ENCODE data around the gene FAHD1. TPM values are rescaled to one million over a fixed set of nuclear protein-coding genes. Genes with fewer than 3 reads are reported as not detected.

FAHD1 gene
- total RNA-seq, 2 donors from 2014 or later: 13.9 to 14.5 TPM

DNA sequence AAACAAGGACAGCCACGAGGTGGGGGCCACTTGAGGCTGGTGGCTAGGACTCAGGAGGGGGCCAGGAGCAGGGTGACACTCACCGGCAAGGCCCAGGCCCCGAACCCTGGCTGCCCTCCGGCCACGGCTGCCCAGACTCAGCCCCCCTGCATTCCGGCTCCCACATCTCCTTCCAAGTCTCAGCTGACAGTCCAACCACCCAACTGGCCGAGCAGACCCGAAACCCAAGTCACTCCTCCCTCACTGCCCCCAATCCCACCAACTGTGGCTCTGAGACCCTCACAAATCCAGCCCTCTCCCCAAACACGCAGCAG is 9.8 kb upstream of the FAHD1 start:
- Mint-ChIP-seq H3K4me3 (no peak overlapping the region), H3K27me3 (no peaks in the 10 kb centered on the region), H3K36me3 (no peaks in the 10 kb centered on the region), H3K4me1 (ENCODE audit: low read depth in 2 of 2) (peaks cover 0 to 5% of the 10 kb centered on the region in 2 donors), H3K27ac (no peak overlapping the region), H3K9me3 (no peaks in the 10 kb centered on the region)
- ATAC-seq: no peak
- DNase-seq (ENCODE audit: low spot score): no peak

- Mint-ChIP-seq H3K36me3 (no peaks in the 10 kb centered on the region), H3K4me1 (ENCODE audit: low read depth in 2 of 2) (peaks cover 0 to 5% of the 10 kb centered on the region in 2 donors)
- DNase-seq (ENCODE audit: low spot score): no peak
Observed at GRCh38 chr16:1817716-1818115, 9.3 kb upstream of the FAHD1 start.

GRCh38 chr16:1818204-1818872 is 8.7 kb upstream of the FAHD1 start:
- ATAC-seq: no peak
- no peaks in the 10 kb centered on the region for H3K27me3 Mint-ChIP-seq
- H3K4me1 Mint-ChIP-seq (ENCODE audit: low read depth in 2 of 2): peaks cover 0 to 2% of the 10 kb centered on the region in 2 donors
- no peaks in the 10 kb centered on the region for H3K36me3 Mint-ChIP-seq
- H3K9me3 Mint-ChIP-seq: no peaks in the 10 kb centered on the region
- no peak for DNase-seq (ENCODE audit: low spot score)
- no peak overlapping the region for H3K4me3 Mint-ChIP-seq
- H3K27ac Mint-ChIP-seq: no peak overlapping the region

More at GRCh38 chr16:1817716-1818115, 9.3 kb upstream of the FAHD1 start:
- no peaks in the 10 kb centered on the region for H3K9me3 Mint-ChIP-seq
- ATAC-seq: no peak
- H3K27me3 Mint-ChIP-seq: no peaks in the 10 kb centered on the region
- H3K4me3 Mint-ChIP-seq: no peak overlapping the region
- no peak overlapping the region for H3K27ac Mint-ChIP-seq

DNA sequence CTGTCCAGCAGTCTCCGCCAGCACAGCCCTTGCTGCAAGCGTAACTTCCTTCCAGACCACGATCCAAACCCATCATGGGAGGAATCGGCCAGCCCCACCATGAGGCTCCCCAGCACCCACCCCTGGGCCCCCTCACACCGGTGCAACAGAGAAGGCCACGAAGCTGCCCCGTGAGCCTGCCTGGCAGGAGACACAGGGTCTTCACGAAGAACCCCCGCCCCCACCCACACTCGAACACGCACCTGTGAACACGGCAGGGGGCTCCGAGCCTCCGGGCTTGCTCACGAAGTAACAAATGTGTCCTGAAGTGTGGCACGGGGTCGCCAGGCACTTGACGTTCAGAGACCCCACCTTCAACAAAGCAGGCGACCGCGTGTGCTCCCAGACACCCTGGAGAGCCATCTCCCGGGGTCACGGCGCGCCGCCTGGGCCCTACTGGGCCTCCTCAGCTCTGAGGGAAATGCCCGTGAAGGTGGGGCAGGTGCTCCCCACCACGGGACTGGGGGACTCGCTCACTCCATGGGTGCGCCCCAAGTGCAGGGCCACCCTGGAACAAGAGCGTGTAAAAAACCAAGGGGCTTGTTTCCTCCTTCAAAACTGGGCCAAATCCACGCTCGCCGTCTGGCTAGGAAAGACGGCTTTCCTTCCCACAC is 8.0 kb upstream of the FAHD1 start:
- no peak overlapping the region for H3K27ac Mint-ChIP-seq
- no peaks in the 10 kb centered on the region for H3K9me3 Mint-ChIP-seq

DNA sequence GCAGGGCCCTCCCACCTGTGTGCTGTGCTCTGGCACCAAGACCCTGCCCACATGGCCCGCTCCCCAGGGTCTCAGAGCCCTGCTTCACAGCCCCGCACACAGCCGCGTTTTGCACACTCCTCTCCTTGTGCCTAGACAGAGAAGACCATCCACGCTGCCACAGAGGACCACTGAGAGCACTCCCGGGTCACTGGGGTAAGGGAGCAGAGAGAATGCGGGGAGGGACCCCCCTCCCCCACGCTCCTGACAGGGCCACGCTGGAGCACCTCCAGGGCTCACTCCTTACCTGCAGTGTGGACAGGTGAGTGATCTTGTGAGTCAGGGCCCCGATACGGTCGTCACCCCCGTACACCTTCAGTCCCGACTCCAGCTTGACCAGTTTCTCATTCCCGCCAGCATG is 7.4 kb upstream of the FAHD1 start:
- peaks cover 2 to 4% of the 10 kb centered on the region in 2 donors for H3K4me1 Mint-ChIP-seq (ENCODE audit: low read depth in 2 of 2)
- H3K36me3 Mint-ChIP-seq: no peaks in the 10 kb centered on the region
- ATAC-seq (no peak), DNase-seq (ENCODE audit: low spot score) (no peak)
- no peaks in the 10 kb centered on the region for H3K9me3 Mint-ChIP-seq
- H3K27me3 Mint-ChIP-seq: no peaks in the 10 kb centered on the region
- H3K27ac Mint-ChIP-seq: no peak overlapping the region
- no peak overlapping the region for H3K4me3 Mint-ChIP-seq

More for the DNA sequence above, 8.0 kb upstream of the FAHD1 start:
- Mint-ChIP-seq H3K4me3 (no peak overlapping the region), H3K4me1 (ENCODE audit: low read depth in 2 of 2) (no peaks in the 10 kb centered on the region), H3K36me3 (no peaks in the 10 kb centered on the region), H3K27me3 (no peaks in the 10 kb centered on the region)
- ATAC-seq (no peak), DNase-seq (ENCODE audit: low spot score) (no peak)

- H3K9me3 Mint-ChIP-seq: no peaks in the 10 kb centered on the region
- H3K27ac Mint-ChIP-seq: no peak overlapping the region
- H3K27me3 Mint-ChIP-seq: no peaks in the 10 kb centered on the region
- H3K4me3 Mint-ChIP-seq: no peak overlapping the region
- DNase-seq (ENCODE audit: low spot score) (no peak), ATAC-seq (no peak)
- H3K36me3 Mint-ChIP-seq: no peaks in the 10 kb centered on the region
- H3K4me1 Mint-ChIP-seq (ENCODE audit: low read depth in 2 of 2): peaks cover 4 to 6% of the 10 kb centered on the region in 2 donors
Observed at GRCh38 chr16:1820096-1820945, 6.7 kb upstream of the FAHD1 start.

- Mint-ChIP-seq H3K4me3 (no peak overlapping the region), H3K4me1 (ENCODE audit: low read depth in 2 of 2) (peaks cover 6 to 8% of the 10 kb centered on the region in 2 donors), H3K27ac (no peak overlapping the region), H3K9me3 (no peaks in the 10 kb centered on the region), H3K36me3 (no peaks in the 10 kb centered on the region), H3K27me3 (no peaks in the 10 kb centered on the region)
- ATAC-seq: no peak
- DNase-seq (ENCODE audit: low spot score): no peak
Observed at GRCh38 chr16:1820946-1821290, 6.1 kb upstream of the FAHD1 start.

GRCh38 chr16:1821861-1822611 is 5.0 kb upstream of the FAHD1 start:
- DNase-seq (ENCODE audit: low spot score) (no peak), ATAC-seq (no peak)
- Mint-ChIP-seq H3K4me3 (no peak overlapping the region), H3K36me3 (no peaks in the 10 kb centered on the region), H3K4me1 (ENCODE audit: low read depth in 2 of 2) (peaks cover 6 to 11% of the 10 kb centered on the region in 2 donors), H3K27me3 (no peaks in the 10 kb centered on the region), H3K9me3 (no peaks in the 10 kb centered on the region), H3K27ac (no peak overlapping the region)

- Mint-ChIP-seq H3K9me3 (no peaks in the 10 kb centered on the region), H3K27ac (no peak overlapping the region), H3K27me3 (no peaks in the 10 kb centered on the region), H3K4me1 (ENCODE audit: low read depth in 2 of 2) (peaks cover 13 to 17% of the 10 kb centered on the region in 2 donors), H3K36me3 (no peaks in the 10 kb centered on the region), H3K4me3 (no peak overlapping the region)
- ATAC-seq (no peak), DNase-seq (ENCODE audit: low spot score) (no peak)
Observed at GRCh38 chr16:1822801-1823200, 4.2 kb upstream of the FAHD1 start.

GRCh38 chr16:1823821-1824220 is 3.2 kb upstream of the FAHD1 start:
- Mint-ChIP-seq H3K4me1 (ENCODE audit: low read depth in 2 of 2) (peaks cover 13 to 17% of the 10 kb centered on the region in 2 donors), H3K27ac (no peak overlapping the region), H3K36me3 (no peaks in the 10 kb centered on the region), H3K9me3 (no peaks in the 10 kb centered on the region), H3K4me3 (peak overlapping the region; percentile 57), H3K27me3 (no peaks in the 10 kb centered on the region)
- ATAC-seq: no peak
- no peak for DNase-seq (ENCODE audit: low spot score)

DNA sequence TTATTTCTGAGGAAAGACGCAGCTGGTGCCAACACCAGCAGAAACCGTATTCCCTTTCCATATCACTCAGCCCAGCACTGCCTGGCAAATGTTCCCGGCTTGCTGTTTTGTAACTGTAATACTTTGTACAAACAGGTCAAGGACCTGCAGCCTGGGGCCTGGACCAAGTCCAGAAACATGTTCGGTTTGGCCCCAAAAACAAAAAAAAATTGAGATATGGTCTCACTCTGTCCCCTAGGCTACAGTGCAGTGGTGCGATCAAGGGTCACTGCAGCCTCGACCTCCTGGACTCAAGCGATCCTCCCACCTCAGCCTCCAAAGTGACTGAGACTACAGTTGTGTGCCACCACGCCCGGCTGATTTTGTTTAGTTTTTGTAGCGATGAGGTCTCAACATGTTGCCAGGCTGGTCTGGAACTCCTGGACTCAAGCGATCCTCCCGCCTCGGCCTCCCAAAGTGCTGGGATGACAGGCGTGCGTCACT is 1.6 kb upstream of the FAHD1 start:
- H3K9me3 Mint-ChIP-seq: no peaks in the 10 kb centered on the region
- ATAC-seq (no peak), DNase-seq (ENCODE audit: low spot score) (no peak)
- no peak overlapping the region for H3K27ac Mint-ChIP-seq
- H3K4me3 Mint-ChIP-seq: peak overlapping the region; percentile 68
- no peaks in the 10 kb centered on the region for H3K36me3 Mint-ChIP-seq
- H3K4me1 Mint-ChIP-seq (ENCODE audit: low read depth in 2 of 2): peaks cover 13 to 22% of the 10 kb centered on the region in 2 donors
- H3K27me3 Mint-ChIP-seq: no peaks in the 10 kb centered on the region

DNA sequence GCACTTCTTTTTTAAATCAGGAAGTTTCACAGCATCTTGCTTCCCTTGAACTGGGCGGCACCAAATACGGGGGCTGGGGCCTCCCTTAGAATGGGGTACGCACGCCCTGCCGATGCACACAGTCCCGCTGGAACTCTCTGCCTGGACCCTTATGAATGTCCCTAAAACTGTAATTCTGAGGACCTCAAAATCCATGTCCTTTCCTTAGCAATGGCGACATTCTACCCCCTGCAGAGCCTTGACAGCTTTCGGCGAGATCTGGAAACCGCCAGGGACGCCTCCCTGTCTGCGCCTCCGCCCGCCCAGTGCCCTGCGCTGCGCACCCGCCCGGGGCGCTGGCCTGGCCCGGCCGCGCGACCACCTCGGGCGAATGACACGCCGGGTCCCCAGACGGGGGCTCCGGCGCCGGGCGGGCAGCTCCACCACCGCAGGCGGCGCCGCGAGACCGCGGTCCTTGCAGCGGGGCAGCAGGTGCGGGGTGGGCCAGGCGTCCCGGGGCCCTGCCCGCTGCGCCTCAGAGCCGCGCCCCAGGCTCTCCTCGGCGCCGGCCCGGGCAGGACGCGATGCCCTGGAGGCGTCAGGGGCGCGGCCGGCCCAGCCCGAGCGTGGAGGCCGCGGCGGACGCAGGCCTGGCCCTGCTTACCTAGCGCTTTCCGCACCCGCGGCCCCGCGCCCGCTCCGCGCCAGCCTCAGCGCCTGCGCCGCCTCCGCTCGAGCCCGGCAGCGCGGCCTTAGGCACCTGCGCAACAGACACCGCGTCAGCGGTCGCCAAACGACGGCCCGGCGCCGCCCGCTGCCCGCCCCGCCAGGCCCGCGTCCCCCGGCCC is 929 bp upstream of the FAHD1 start:
- Mint-ChIP-seq H3K9me3 (no peaks in the 10 kb centered on the region), H3K4me3 (peak overlapping the region; percentile 96), H3K27ac (peak overlapping the region in 1 of 2 donors; percentile 95), H3K27me3 (no peaks in the 10 kb centered on the region), H3K4me1 (ENCODE audit: low read depth in 2 of 2) (peaks cover 13 to 27% of the 10 kb centered on the region in 2 donors), H3K36me3 (no peaks in the 10 kb centered on the region)
- ATAC-seq: peak; percentile 77 to 86
- peak; percentile 79 for DNase-seq (ENCODE audit: low spot score)

Data from natural killer cell treated with Interleukin-12 subunit alpha and Interleukin-12 subunit beta and Interleukin-15 and Interleukin-18, amount 100 ng/mL, for 72 hours (primary cell).